Upper lobe of right lung (tissue), 1 donor: Measurements from ENCODE around the gene ASB15. TPM values are rescaled to one million over a fixed set of nuclear protein-coding genes. Genes with fewer than 3 reads are reported as not detected.

Source experiments
- ATAC-seq: fragments of 200-7000 bp; cut with Tn5 transposase; one replicate; pipeline ENCODE4 v1.9.1; 2020; ENCODE audit warnings: mild to moderate bottlenecking, moderate library complexity
- DNase-seq: peaks from one replicate; pipeline ENCODE4 v3.0.0-alpha.2; 2020
- H3K27ac ChIP-seq: fragments of 200-600 bp; one replicate; pipeline ENCODE4 v1.8.0; 2022
- H3K27me3 ChIP-seq: fragments of 200-600 bp; one replicate; pipeline ENCODE4 v1.8.0; 2022; ENCODE audit warnings: mild to moderate bottlenecking
- H3K36me3 ChIP-seq: fragments of 200-600 bp; one replicate; pipeline ENCODE4 v1.8.0; 2022
- H3K4me1 ChIP-seq: fragments of 200-600 bp; one replicate; pipeline ENCODE4 v1.8.0; 2022
- H3K4me3 ChIP-seq: fragments of 200-600 bp; one replicate; pipeline ENCODE4 v1.8.0; 2022; ENCODE audit warnings: mild to moderate bottlenecking
- H3K9me3 ChIP-seq: fragments of 200-600 bp; one replicate; pipeline ENCODE4 v1.8.0; 2022
- intact Hi-C: fragments of 100-400 bp; cut with DNase I; formaldehyde crosslinking; loops from one replicate; pipeline ENCODE4 v1.11.0; 2022
- total RNA-seq: library from RNA; stranded (reverse); fragmentation: NEBNext Ultra II Directional; extraction: Animal tissue kit (Norgen Biotek cat#: 25700); gene quantifications from one replicate; pipeline ENCODE4 v1.2.1, GENCODE V29; 2021
- TF ChIP-seq, protein P1 (sequence below): fragments of 200-600 bp; IDR thresholded peaks from one replicate; pipeline ENCODE4 v1.8.0; 2022; ENCODE audit warnings: antibody characterized with exemption
- donor health status: DM: no; HTN: yes; CAD: no; lungs with severe emphysema.

Gene ASB15
- total RNA-seq, 1 donor from 2014 or later: not detected

DNA sequence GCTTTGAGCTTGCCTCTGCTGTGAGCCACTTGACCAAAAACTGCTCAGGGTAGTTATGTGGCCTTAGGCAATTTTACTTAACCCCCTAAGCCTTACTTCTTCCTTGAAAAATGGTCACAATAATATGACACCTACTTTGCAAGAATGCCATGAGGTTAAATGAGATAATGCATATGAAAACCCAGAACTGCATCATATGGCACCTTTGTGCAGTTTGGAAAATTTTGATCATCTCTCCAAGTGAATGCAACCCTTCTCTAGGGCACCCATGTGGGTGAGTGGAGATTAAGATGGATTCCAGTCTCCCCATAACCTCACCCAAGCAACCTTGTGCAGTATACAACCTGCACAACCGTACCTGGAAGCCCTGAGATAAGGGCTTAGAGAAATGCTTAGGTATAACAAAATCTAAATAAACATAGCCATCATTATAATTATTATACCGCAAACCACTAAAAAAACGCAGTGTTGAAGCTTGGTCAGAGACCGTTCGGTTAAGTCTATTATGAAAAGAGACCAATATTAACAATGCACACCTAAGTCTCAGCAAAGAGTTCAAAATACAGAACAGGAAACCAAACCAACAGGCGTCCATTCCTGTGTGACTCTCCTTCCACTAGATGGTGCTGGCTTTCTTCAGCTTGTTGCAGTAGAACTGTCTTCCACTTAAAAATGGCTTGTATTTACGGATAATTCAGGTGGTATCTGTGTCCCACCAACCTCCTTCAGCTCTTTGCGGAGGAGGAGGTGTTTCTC, 21.0 kb upstream of the ASB15 start:
- peak; percentile 70 for ATAC-seq
- DNase-seq: no peak
- no peaks in the 10 kb centered on the region for H3K27me3 ChIP-seq
- H3K4me3 ChIP-seq: no peak overlapping the region
- intact Hi-C loops: no loop called here
- TF ChIP-seq, protein P1, sequence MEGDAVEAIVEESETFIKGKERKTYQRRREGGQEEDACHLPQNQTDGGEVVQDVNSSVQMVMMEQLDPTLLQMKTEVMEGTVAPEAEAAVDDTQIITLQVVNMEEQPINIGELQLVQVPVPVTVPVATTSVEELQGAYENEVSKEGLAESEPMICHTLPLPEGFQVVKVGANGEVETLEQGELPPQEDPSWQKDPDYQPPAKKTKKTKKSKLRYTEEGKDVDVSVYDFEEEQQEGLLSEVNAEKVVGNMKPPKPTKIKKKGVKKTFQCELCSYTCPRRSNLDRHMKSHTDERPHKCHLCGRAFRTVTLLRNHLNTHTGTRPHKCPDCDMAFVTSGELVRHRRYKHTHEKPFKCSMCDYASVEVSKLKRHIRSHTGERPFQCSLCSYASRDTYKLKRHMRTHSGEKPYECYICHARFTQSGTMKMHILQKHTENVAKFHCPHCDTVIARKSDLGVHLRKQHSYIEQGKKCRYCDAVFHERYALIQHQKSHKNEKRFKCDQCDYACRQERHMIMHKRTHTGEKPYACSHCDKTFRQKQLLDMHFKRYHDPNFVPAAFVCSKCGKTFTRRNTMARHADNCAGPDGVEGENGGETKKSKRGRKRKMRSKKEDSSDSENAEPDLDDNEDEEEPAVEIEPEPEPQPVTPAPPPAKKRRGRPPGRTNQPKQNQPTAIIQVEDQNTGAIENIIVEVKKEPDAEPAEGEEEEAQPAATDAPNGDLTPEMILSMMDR: peak; percentile 58
- no peaks in the 10 kb centered on the region for H3K9me3 ChIP-seq
- no peak overlapping the region for H3K27ac ChIP-seq
- H3K4me1 ChIP-seq: no peaks in the 10 kb centered on the region
- H3K36me3 ChIP-seq: no peaks in the 10 kb centered on the region

DNA sequence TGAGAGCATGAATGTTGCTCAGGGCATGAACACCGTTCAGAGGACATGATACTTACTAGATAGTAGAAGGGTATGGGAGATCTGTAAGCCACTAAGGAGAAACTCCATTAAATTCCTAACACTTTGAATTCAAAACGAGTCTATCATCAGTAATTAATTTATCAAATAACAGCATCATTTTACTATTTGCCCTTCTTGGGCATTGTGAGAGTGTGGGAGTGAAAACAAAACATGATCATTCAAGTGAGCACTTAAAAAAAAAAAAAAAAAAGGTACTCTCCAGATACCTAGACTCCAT, 20.5 kb upstream of the ASB15 start:
- Histone ChIP-seq H3K27ac (no peak overlapping the region), H3K4me1 (no peaks in the 10 kb centered on the region), H3K9me3 (no peaks in the 10 kb centered on the region), H3K4me3 (no peak overlapping the region), H3K27me3 (no peaks in the 10 kb centered on the region), H3K36me3 (no peaks in the 10 kb centered on the region)
- no peak for DNase-seq
- intact Hi-C loops: no loop called here
- ATAC-seq: no peak
- TF ChIP-seq, protein P1: no peak

DNA sequence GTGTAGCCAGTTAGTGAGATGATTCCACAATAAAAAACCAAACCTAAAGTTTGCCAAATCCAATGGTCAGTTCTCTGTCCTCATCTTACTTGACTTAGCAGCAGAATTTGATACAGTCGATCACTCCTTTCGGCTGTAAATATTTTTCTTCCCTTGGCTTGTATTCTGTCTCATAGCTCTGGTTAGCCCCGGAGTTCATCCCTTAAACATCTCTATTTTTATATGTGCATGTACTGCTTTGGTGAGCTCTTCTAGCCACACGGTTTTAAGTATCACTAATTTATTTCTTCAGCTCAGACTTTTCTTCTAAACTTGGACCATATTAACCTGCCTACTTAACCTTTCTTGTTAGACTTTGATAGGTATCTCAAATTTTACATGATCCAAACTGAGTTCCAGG, 17.8 kb upstream of the ASB15 start:
- Histone ChIP-seq H3K36me3 (no peaks in the 10 kb centered on the region), H3K9me3 (no peaks in the 10 kb centered on the region), H3K4me3 (no peak overlapping the region), H3K27me3 (no peaks in the 10 kb centered on the region), H3K4me1 (no peaks in the 10 kb centered on the region), H3K27ac (no peak overlapping the region)
- intact Hi-C loops: no loop called here
- ATAC-seq (no peak), DNase-seq (no peak)
- TF ChIP-seq, protein P1: no peak

DNA sequence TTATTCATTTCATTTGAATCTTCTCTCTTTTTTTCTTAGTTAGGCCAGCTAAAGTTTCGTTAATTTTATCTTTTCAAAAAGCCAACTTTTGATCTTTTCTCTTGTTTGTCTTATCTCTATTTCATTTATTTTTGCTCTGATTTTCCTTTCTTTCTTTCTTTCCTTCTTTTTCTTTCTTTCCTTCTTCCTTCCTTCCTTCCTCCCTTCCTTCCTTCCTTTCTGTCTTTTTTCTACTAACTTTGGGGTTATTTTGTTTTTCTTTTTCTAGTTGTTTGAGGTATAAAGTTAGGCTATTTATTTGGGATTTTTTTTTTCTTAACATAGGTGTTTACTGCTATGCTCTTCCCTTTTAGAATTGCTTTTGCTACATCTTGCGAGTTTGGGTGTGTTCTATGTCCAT, 13.2 kb upstream of the ASB15 start:
- peaks cover 6% of the 10 kb centered on the region for H3K27me3 ChIP-seq
- TF ChIP-seq, protein P1: no peak
- H3K36me3 ChIP-seq: no peaks in the 10 kb centered on the region
- H3K4me3 ChIP-seq: no peak overlapping the region
- intact Hi-C loops: no loop called here
- no peaks in the 10 kb centered on the region for H3K4me1 ChIP-seq
- no peak overlapping the region for H3K27ac ChIP-seq
- no peaks in the 10 kb centered on the region for H3K9me3 ChIP-seq
- ATAC-seq (no peak), DNase-seq (no peak)

DNA sequence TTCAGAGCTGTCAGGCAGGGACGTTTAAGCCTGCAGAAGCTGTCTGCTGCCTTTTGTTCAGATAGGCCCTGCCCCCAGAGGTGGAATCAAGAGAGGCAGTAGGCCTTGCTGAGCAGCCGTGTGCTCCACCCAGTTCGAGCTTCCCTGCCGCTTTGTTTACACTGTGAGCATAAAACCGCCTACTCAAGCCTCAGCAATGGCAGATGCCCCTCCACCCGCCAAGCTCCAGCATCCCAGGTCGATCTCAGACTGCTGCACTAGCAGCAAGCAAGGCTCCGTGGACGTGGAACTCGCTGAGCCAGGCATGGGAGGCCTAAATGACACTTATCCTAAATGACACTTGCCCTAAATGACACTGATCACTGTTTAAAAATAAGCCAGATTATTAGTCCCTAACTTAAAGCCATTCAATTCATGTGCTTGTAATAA, 6.8 kb upstream of the ASB15 start:
- intact Hi-C loops: no loop called here
- Histone ChIP-seq H3K27ac (no peak overlapping the region), H3K36me3 (no peaks in the 10 kb centered on the region), H3K9me3 (no peaks in the 10 kb centered on the region), H3K4me3 (no peak overlapping the region), H3K4me1 (no peaks in the 10 kb centered on the region), H3K27me3 (peaks cover 6% of the 10 kb centered on the region)
- TF ChIP-seq, protein P1: no peak
- ATAC-seq (no peak), DNase-seq (no peak)

DNA sequence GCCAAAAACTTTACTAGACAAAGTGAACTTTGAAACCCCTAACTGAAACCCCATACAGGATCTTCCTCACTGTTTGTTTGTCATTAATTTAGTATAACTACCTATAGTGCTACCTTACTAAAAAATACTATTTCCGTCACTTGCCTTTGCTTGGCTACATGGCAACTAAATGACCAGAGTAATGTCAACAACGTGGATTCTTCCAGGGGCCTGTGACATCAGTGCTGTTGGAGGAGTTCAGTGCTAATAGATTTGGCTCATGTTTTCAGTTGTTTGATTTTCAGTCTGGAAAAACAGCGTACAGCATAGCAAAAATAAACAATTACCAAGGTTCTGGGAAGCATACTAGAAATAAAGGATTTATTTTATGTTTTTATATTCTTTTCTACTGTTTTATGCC, 3.0 kb upstream of the ASB15 start:
- intact Hi-C loops: no loop called here
- Histone ChIP-seq H3K9me3 (no peaks in the 10 kb centered on the region), H3K4me1 (no peaks in the 10 kb centered on the region), H3K27ac (no peak overlapping the region), H3K36me3 (no peaks in the 10 kb centered on the region), H3K27me3 (no peaks in the 10 kb centered on the region), H3K4me3 (no peak overlapping the region)
- ATAC-seq (no peak), DNase-seq (no peak)
- TF ChIP-seq, protein P1: no peak
